MCF 10A (cell line): ENCODE data around the gene CPNE5. TPM values are rescaled to one million over a fixed set of nuclear protein-coding genes. Genes with fewer than 3 reads are reported as not detected.

Source experiments
- BruUV-seq: library from RNA; stranded (reverse); fragments of 400-500 nt; replicated peaks from 2 replicates; lab custom pipeline; 2021; lab: Mats Ljungman, UMichigan
- CTCF ChIA-PET: fragments of 300-600 bp; sonication (Branson Sonifier 250); formaldehyde crosslinking; extraction: SDS; loops from one replicate; lab custom pipeline; 2021; ENCODE audit warnings: antibody characterized with exemption, inconsistent platforms; lab: Yijun Ruan, JAX
- POLR2A ChIA-PET: fragments of 300-600, 350-650 bp; sonication (Branson Sonifier 250); formaldehyde crosslinking; extraction: SDS; loops from one replicate; lab custom pipeline; 2020; ENCODE audit warnings: antibody characterized with exemption, inconsistent platforms; lab: Yijun Ruan, JAX
- DNase-seq: peaks from one replicate; pipeline ENCODE4 v3.0.0-alpha.2; 2018; ENCODE audit not compliant: unreplicated experiment
- H3K27ac Mint-ChIP-seq: one replicate; pipeline ENCODE4 v1.8.0; 2022; ENCODE audit warnings: mild to moderate bottlenecking, low read depth, mixed read lengths; ENCODE audit not compliant: unreplicated experiment
- H3K27me3 Mint-ChIP-seq: one replicate; pipeline ENCODE4 v1.8.0; 2022; ENCODE audit warnings: mixed read lengths; ENCODE audit not compliant: insufficient read depth, unreplicated experiment
- H3K36me3 Mint-ChIP-seq: one replicate; pipeline ENCODE4 v1.8.0; 2022; ENCODE audit warnings: mild to moderate bottlenecking, moderate library complexity, mixed read lengths; ENCODE audit not compliant: insufficient read depth, unreplicated experiment
- H3K4me1 Mint-ChIP-seq: one replicate; pipeline ENCODE4 v1.8.0; 2022; ENCODE audit warnings: mixed read lengths; ENCODE audit not compliant: insufficient read depth, unreplicated experiment
- H3K4me3 Mint-ChIP-seq: one replicate; pipeline ENCODE4 v1.8.0; 2022; ENCODE audit warnings: mild to moderate bottlenecking, moderate library complexity, mixed read lengths; ENCODE audit not compliant: unreplicated experiment
- H3K9me3 Mint-ChIP-seq: one replicate; pipeline ENCODE4 v1.8.0; 2022; ENCODE audit warnings: mixed read lengths; ENCODE audit not compliant: unreplicated experiment
- CTCF ChIP-seq: fragments of 200-600 bp; IDR thresholded peaks from one replicate; pipeline ENCODE4 v1.8.0; 2022; ENCODE audit warnings: antibody characterized with exemption, mild to moderate bottlenecking; ENCODE audit not compliant: unreplicated experiment
- intact Hi-C: fragments of 100-400 bp; cut with micrococcal nuclease; formaldehyde crosslinking; loops from 2 replicates; pipeline ENCODE4 v1.14.1; 2022
- total RNA-seq: library from RNA; stranded (reverse); gene quantifications from 2 replicates; pipeline ENCODE4 v1.2.3, GENCODE V29; 2022

The CPNE5 gene
- total RNA-seq, 1 experiment from 2014 or later, result not detected

- Mint-ChIP-seq H3K9me3 (no peaks in the 10 kb centered on the region), H3K4me3 (no peak overlapping the region), H3K4me1 (peaks cover 12% of the 10 kb centered on the region), H3K27me3 (no peaks in the 10 kb centered on the region), H3K36me3 (no peaks in the 10 kb centered on the region), H3K27ac (no peak overlapping the region)
- intact Hi-C loops, result no loop called here
- POLR2A ChIA-PET, result interaction anchor here (0.6 to 1.3 kb wide), 3 partner anchors 15 to 134 kb away, joined by 3 to 6 read pairs (median 3); no protein-coding TSS in a partner anchor
- BruUV-seq, result no TSS peak
- TF ChIP-seq CTCF, result no peak
- CTCF ChIA-PET, result interaction anchor here (1.1 kb wide), 1 partner anchor 107 kb away, joined by 3 read pairs; no protein-coding TSS in a partner anchor
- DNase-seq, result no peak
Observed at GRCh38 chr6:36730424-36731380, 108.5 kb downstream of the CPNE5 start.

- no peak for TF ChIP-seq CTCF
- Mint-ChIP-seq H3K36me3 (no peaks in the 10 kb centered on the region), H3K9me3 (no peaks in the 10 kb centered on the region), H3K4me3 (no peak overlapping the region), H3K27ac (no peak overlapping the region), H3K4me1 (peaks cover 18% of the 10 kb centered on the region), H3K27me3 (no peaks in the 10 kb centered on the region)
- no peak for DNase-seq
- POLR2A ChIA-PET, result no interaction called here
- CTCF ChIA-PET, result interaction anchor here (0.6 kb wide), 1 partner anchor 42 kb away, joined by 3 read pairs; no protein-coding TSS in a partner anchor
- intact Hi-C loops, result no loop called here
- no TSS peak for BruUV-seq
Observed at GRCh38 chr6:36729161-36729524, 110.1 kb downstream of the CPNE5 start.

GRCh38 chr6:36728289-36729160, 110.7 kb downstream of the CPNE5 start:
- TF ChIP-seq CTCF, result no peak
- POLR2A ChIA-PET, result interaction anchor here (0.6 kb wide), 1 partner anchor 244 kb away, joined by 3 read pairs; no protein-coding TSS in a partner anchor

More at GRCh38 chr6:36728289-36729160, 110.7 kb downstream of the CPNE5 start:
- no peaks in the 10 kb centered on the region for H3K27me3 Mint-ChIP-seq
- no peak for DNase-seq
- H3K4me3 Mint-ChIP-seq, result no peak overlapping the region
- H3K4me1 Mint-ChIP-seq, result peaks cover 18% of the 10 kb centered on the region
- no peaks in the 10 kb centered on the region for H3K36me3 Mint-ChIP-seq
- H3K27ac Mint-ChIP-seq, result no peak overlapping the region
- CTCF ChIA-PET, result interaction anchor here (0.5 to 1.2 kb wide), 3 partner anchors 42 to 123 kb away, joined by 3 read pairs; no protein-coding TSS in a partner anchor
- BruUV-seq, result no TSS peak
- no peaks in the 10 kb centered on the region for H3K9me3 Mint-ChIP-seq
- intact Hi-C loops, result no loop called here
